Thyroid gland (tissue), 4 donors: Measurements from ENCODE around the gene C1R. TPM values are rescaled to one million over a fixed set of nuclear protein-coding genes. Genes with fewer than 3 reads are reported as not detected.

Source experiments
- DNase-seq, 2 donors: peaks; one replicate each; pipeline ENCODE4 v3.0.0-alpha.2; 2019
- H3K27ac ChIP-seq, 3 donors: fragments of 200-600 bp; sonication (generic); 1 replicate in 2 of 3; 2 replicates in 1 of 3; pipeline ENCODE4 v1.5.1; 2016 to 2019; ENCODE audit warnings: mild to moderate bottlenecking in 1 of 3, moderate library complexity in 1 of 3
- H3K27me3 ChIP-seq: fragments of 200-600 bp; sonication (generic); one replicate; pipeline ENCODE4 v1.5.1; 2019
- H3K36me3 ChIP-seq, 2 donors: fragments of 200-600 bp; sonication (generic); one replicate each; pipeline ENCODE4 v1.5.1; 2016 to 2019
- H3K4me1 ChIP-seq, 2 donors: fragments of 200-600 bp; sonication (generic); one replicate each; pipeline ENCODE4 v1.5.1; 2017 to 2019
- H3K4me3 ChIP-seq, 3 donors: fragments of 200-600 bp; sonication (generic); replicated peaks in 1 of 3; 1 replicate in 2 of 3; 2 replicates in 1 of 3; pipeline ENCODE4 v1.5.1; 2016; ENCODE audit warnings: mild to moderate bottlenecking in 1 of 3
- H3K9me3 ChIP-seq: fragments of 200-600 bp; sonication (generic); one replicate; pipeline ENCODE4 v1.5.1; 2017
- CTCF ChIP-seq, 6 experiments: fragments of 200-600 bp in 3 of 6; fragments of 450-650 bp in 3 of 6; sonication (generic) in 3 of 6; IDR thresholded peaks; one replicate each; pipeline ENCODE4 v1.5.1; 2016 to 2019; ENCODE audit warnings: antibody characterized with exemption in 6 of 6, mild to moderate bottlenecking in 2 of 6, inconsistent platforms in 1 of 6, moderate library complexity in 1 of 6
- POLR2A ChIP-seq, 2 donors: fragments of 450-650 bp; IDR thresholded peaks; one replicate each; pipeline ENCODE4 v1.6.1; 2017; ENCODE audit warnings: antibody characterized with exemption in 2 of 2, mild to moderate bottlenecking in 2 of 2, moderate library complexity in 1 of 2
- WGBS, 2 donors: methylation state at CpG; one replicate each; pipeline ENCODE4 v1.1.5; 2017; 5-methylcytosine and 5-hydroxymethylcytosine counted together
- intact Hi-C: fragments of 100-400 bp; cut with DNase I; formaldehyde crosslinking; loops from one replicate; pipeline ENCODE4 v1.15.1; 2023
- small RNA-seq: library from RNA; depleted of rRNA; stranded (forward); fragments of <200 nt; gene quantifications from one replicate; pipeline ENCODE3, GENCODE V24; 2016
- total RNA-seq, 4 donors: library from RNA; depleted of rRNA; stranded (reverse); fragments of >200 nt; gene quantifications; one replicate each; pipeline ENCODE4 v1.2.3, GENCODE V29; 2016

Gene C1R
- total RNA-seq, 4 donors from 2014 or later, result 132 to 545 (median 312) TPM

- WGBS, 2 donors, result 67 to 72% methylated on average over 2 of the region's 2 CpGs
These were observed 56.8 kb downstream of the C1R start for GRCh38 chr12:7035463-7035862.

GRCh38 chr12:7034464-7034863, 57.8 kb downstream of the C1R start:
- H3K4me3 ChIP-seq, result no peak overlapping the region
- no peak overlapping the region for H3K27ac ChIP-seq
- no peaks in the 10 kb centered on the region for H3K9me3 ChIP-seq
- H3K27me3 ChIP-seq, result no peaks in the 10 kb centered on the region
- no peak for DNase-seq
- intact Hi-C loops, result no loop called here
- H3K36me3 ChIP-seq, result no peaks in the 10 kb centered on the region
- WGBS, 2 donors, result 95 to 97% methylated on average over 1 of the region's 1 CpG
- no peak for TF ChIP-seq CTCF (IDR thresholded peaks at IDR 0.05)
- TF ChIP-seq POLR2A (IDR thresholded peaks at IDR 0.05), result no peak
- H3K4me1 ChIP-seq, result no peaks in the 10 kb centered on the region

More at GRCh38 chr12:7035463-7035862, 56.8 kb downstream of the C1R start:
- Histone ChIP-seq H3K4me1 (no peaks in the 10 kb centered on the region), H3K27ac (no peak overlapping the region), H3K36me3 (no peaks in the 10 kb centered on the region), H3K9me3 (no peaks in the 10 kb centered on the region), H3K4me3 (no peak overlapping the region), H3K27me3 (no peaks in the 10 kb centered on the region)
- TF ChIP-seq POLR2A (IDR thresholded peaks at IDR 0.05) (no peak), CTCF (IDR thresholded peaks at IDR 0.05) (no peak)
- intact Hi-C loops, result no loop called here
- DNase-seq, result no peak

GRCh38 chr12:7032990-7033389, 59.3 kb downstream of the C1R start:
- no peak for DNase-seq
- Histone ChIP-seq H3K27me3 (no peaks in the 10 kb centered on the region), H3K36me3 (no peaks in the 10 kb centered on the region), H3K4me1 (no peaks in the 10 kb centered on the region), H3K9me3 (no peaks in the 10 kb centered on the region), H3K4me3 (no peak overlapping the region), H3K27ac (no peak overlapping the region)
- no peak for TF ChIP-seq POLR2A (IDR thresholded peaks at IDR 0.05)
- TF ChIP-seq CTCF (IDR thresholded peaks at IDR 0.05), result no peak
- intact Hi-C loops, result no loop called here
- WGBS, 2 donors, result 79 to 80% methylated on average over 1 to 2 of the region's 2 CpGs

- no peaks in the 10 kb centered on the region for H3K27me3 ChIP-seq
- no peak overlapping the region for H3K27ac ChIP-seq
- H3K36me3 ChIP-seq, result no peaks in the 10 kb centered on the region
- DNase-seq, result no peak
- intact Hi-C loops, result no loop called here
- H3K4me3 ChIP-seq, result no peak overlapping the region
- no peak for TF ChIP-seq CTCF (IDR thresholded peaks at IDR 0.05)
- no peak for TF ChIP-seq POLR2A (IDR thresholded peaks at IDR 0.05)
- no peaks in the 10 kb centered on the region for H3K4me1 ChIP-seq
- 75 to 76% methylated on average over 5 of the region's 6 CpGs for WGBS, 2 donors
- no peaks in the 10 kb centered on the region for H3K9me3 ChIP-seq
These were observed 60.9 kb downstream of the C1R start for GRCh38 chr12:7031306-7031705.

Small RNAs within 50 kb of the gene (small RNA-seq; reads per million reads assigned to genes)
- not detected for gene AC006512.1
- gene RNU6-485P, result not detected

Other genes starting within 250 kb of the C1R start
- gene CDCA3, start 241.2 kb downstream of the C1R start, total RNA-seq, result 1 to 10 TPM in 2 of 4 donors, under 1 TPM in 2; 0.73 to 1.3 (median 0.90) TPM
- gene USP5, start 240.3 kb downstream of the C1R start, total RNA-seq, result 10 to 100 TPM; 34.7 to 68.6 (median 58.9) TPM
- 100 to 1,000 TPM; 363 to 700 (median 468) TPM for gene TPI1, start 224.9 kb downstream of the C1R start, total RNA-seq
- 10 to 100 TPM; 16.3 to 35.0 (median 25.6) TPM for gene SPSB2, start 219.1 kb downstream of the C1R start, total RNA-seq
- 10 to 100 TPM in 3 of 4 donors, 1 to 10 TPM in 1; 8.7 to 16.4 (median 13.0) TPM for gene LRRC23, start 187.6 kb downstream of the C1R start, total RNA-seq
- 10 to 100 TPM; 13.0 to 25.3 (median 19.8) TPM for gene ENO2, start 177.9 kb downstream of the C1R start, total RNA-seq
- 100 to 1,000 TPM in 1 of 4 donors, 10 to 100 TPM in 3; 53.3 to 100 (median 84.9) TPM for gene ATN1, start 164.5 kb downstream of the C1R start, total RNA-seq
- not detected for gene RNU7-1, start 148.6 kb downstream of the C1R start, total RNA-seq
- gene C12orf57, start 148.4 kb downstream of the C1R start, total RNA-seq, result 100 to 1,000 TPM; 344 to 666 (median 383) TPM
- 10 to 100 TPM; 21.7 to 32.3 (median 31.4) TPM for gene PTPN6, start 141.1 kb downstream of the C1R start, total RNA-seq
- 100 to 1,000 TPM; 153 to 284 (median 220) TPM for gene PHB2, start 121.8 kb downstream of the C1R start, total RNA-seq
- 10 to 100 TPM; 19.9 to 53.1 (median 45.6) TPM for gene EMG1, start 121.5 kb downstream of the C1R start, total RNA-seq
- 10 to 100 TPM; 45.1 to 68.4 (median 58.5) TPM for gene LPCAT3, start 74.0 kb downstream of the C1R start, total RNA-seq
- gene C1S, start 31.7 kb downstream of the C1R start, total RNA-seq, result 100 to 1,000 TPM; 137 to 470 (median 255) TPM
- gene C1RL, start 16.8 kb upstream of the C1R start, total RNA-seq, result 100 to 1,000 TPM in 1 of 4 donors, 10 to 100 TPM in 3; 39.2 to 153 (median 59.5) TPM
- 1 to 10 TPM in 2 of 4 donors, not detected in 2; 2.8 to 4.5 TPM for gene RBP5, start 36.4 kb upstream of the C1R start, total RNA-seq
- gene CLSTN3, start 37.9 kb upstream of the C1R start, total RNA-seq, result 10 to 100 TPM; 18.0 to 53.4 (median 37.3) TPM
- gene PEX5, start 97.2 kb upstream of the C1R start, total RNA-seq, result 10 to 100 TPM; 28.5 to 37.6 (median 32.8) TPM
- gene ACSM4, start 211.6 kb upstream of the C1R start, total RNA-seq, result not detected